H9 (cell line): ENCODE measurements around the gene SLC9A1. TPM values are rescaled to one million over a fixed set of nuclear protein-coding genes. Genes with fewer than 3 reads are reported as not detected.

ENCODE experiments used
- DNase-seq: peaks from one replicate; pipeline ENCODE4 v3.0.0-alpha.2; 2017
- H2AFZ ChIP-seq: one replicate; pipeline ENCODE4 v1.6.1; 2013; ENCODE audit warnings: mild to moderate bottlenecking, low read length, control low read depth, moderate library complexity
- H2AK5ac ChIP-seq: 2 replicates; pipeline ENCODE4 v1.6.1; 2013; ENCODE audit warnings: low read length, control low read depth, mixed read lengths; ENCODE audit not compliant: insufficient read length
- H2BK120ac ChIP-seq: one replicate; pipeline ENCODE4 v1.6.1; 2013; ENCODE audit warnings: low read depth, mild to moderate bottlenecking, low read length, control low read depth, inconsistent platforms; ENCODE audit not compliant: poor library complexity, severe bottlenecking
- H2BK12ac ChIP-seq: 2 replicates; pipeline ENCODE4 v1.6.1; 2013; ENCODE audit warnings: low read length, control low read depth, mixed read lengths, low read depth; ENCODE audit not compliant: insufficient read length
- H2BK15ac ChIP-seq: 2 replicates; pipeline ENCODE4 v1.6.1; 2013; ENCODE audit warnings: low read depth, low read length, control low read depth
- H2BK20ac ChIP-seq: one replicate; pipeline ENCODE4 v1.6.1; 2013; ENCODE audit warnings: low read depth, mild to moderate bottlenecking, low read length, control low read depth, inconsistent platforms; ENCODE audit not compliant: poor library complexity, severe bottlenecking
- H2BK5ac ChIP-seq: 2 replicates; pipeline ENCODE4 v1.6.1; 2013; ENCODE audit warnings: low read length, control low read depth, mixed read lengths; ENCODE audit not compliant: insufficient read length
- H3K14ac ChIP-seq: 2 replicates; pipeline ENCODE4 v1.6.1; 2013; ENCODE audit warnings: low read length, control low read depth; ENCODE audit not compliant: insufficient read depth
- H3K18ac ChIP-seq: 2 replicates; pipeline ENCODE4 v1.6.1; 2013; ENCODE audit warnings: low read depth, mild to moderate bottlenecking, mixed read lengths, low read length, control low read depth; ENCODE audit not compliant: insufficient read length
- H3K23ac ChIP-seq: 2 replicates; pipeline ENCODE4 v1.6.1; 2013; ENCODE audit warnings: low read length, control low read depth, mixed read lengths, low read depth; ENCODE audit not compliant: insufficient read length
- H3K23me2 ChIP-seq: 2 replicates; pipeline ENCODE4 v1.6.1; 2013; ENCODE audit warnings: low read depth, mild to moderate bottlenecking, mixed read lengths, low read length, control low read depth; ENCODE audit not compliant: insufficient read length, poor library complexity, severe bottlenecking
- H3K27ac ChIP-seq: 2 replicates; pipeline ENCODE4 v1.5.1; 2013; ENCODE audit warnings: low read length, control low read depth, mixed read lengths, low read depth; ENCODE audit not compliant: insufficient read length
- H3K27me3 ChIP-seq: 2 replicates; pipeline ENCODE4 v1.6.1; 2013; ENCODE audit warnings: low read length, control low read depth, inconsistent platforms; ENCODE audit not compliant: insufficient read depth
- H3K4ac ChIP-seq: 2 replicates; pipeline ENCODE4 v1.6.1; 2013; ENCODE audit warnings: low read depth, mild to moderate bottlenecking, control low read depth, inconsistent platforms, low read length, moderate library complexity
- H3K4me1 ChIP-seq: 2 replicates; pipeline ENCODE4 v1.6.1; 2013; ENCODE audit warnings: low read length, control low read depth, inconsistent platforms; ENCODE audit not compliant: insufficient read depth
- H3K4me2 ChIP-seq: 2 replicates; pipeline ENCODE4 v1.6.1; 2013; ENCODE audit warnings: low read length, control low read depth, mixed read lengths; ENCODE audit not compliant: insufficient read length, insufficient read depth
- H3K56ac ChIP-seq: 2 replicates; pipeline ENCODE4 v1.6.1; 2013; ENCODE audit warnings: low read depth, mild to moderate bottlenecking, mixed read lengths, low read length, control low read depth; ENCODE audit not compliant: insufficient read length
- H3K79me1 ChIP-seq: 2 replicates; pipeline ENCODE4 v1.6.1; 2013; ENCODE audit warnings: low read depth, mild to moderate bottlenecking, moderate library complexity, low read length, control low read depth, inconsistent platforms; ENCODE audit not compliant: insufficient read depth, poor library complexity, severe bottlenecking
- H3K79me2 ChIP-seq: 2 replicates; pipeline ENCODE4 v1.6.1; 2013; ENCODE audit warnings: low read length, control low read depth, inconsistent platforms; ENCODE audit not compliant: insufficient read depth
- H3K9ac ChIP-seq: 2 replicates; pipeline ENCODE4 v1.6.1; 2013; ENCODE audit warnings: low read length, control low read depth, mixed read lengths; ENCODE audit not compliant: insufficient read length; ENCODE audit errors: extremely low read depth
- H3K9me3 ChIP-seq: one replicate; pipeline ENCODE4 v1.6.1; 2013; ENCODE audit warnings: low read depth, low read length, inconsistent platforms; ENCODE audit not compliant: control insufficient read depth
- H3T11ph ChIP-seq: one replicate; pipeline ENCODE4 v1.6.1; 2013; ENCODE audit warnings: mild to moderate bottlenecking, low read length, control low read depth, inconsistent platforms
- H4K20me1 ChIP-seq: one replicate; pipeline ENCODE4 v1.6.1; 2013; ENCODE audit not compliant: control insufficient read depth, insufficient read length, insufficient read depth
- H4K5ac ChIP-seq: 2 replicates; pipeline ENCODE4 v1.6.1; 2013; ENCODE audit warnings: low read depth, mild to moderate bottlenecking, mixed read lengths, low read length, control low read depth; ENCODE audit not compliant: insufficient read length
- H4K8ac ChIP-seq: replicated peaks from 2 replicates; pipeline ENCODE4 v1.6.1; 2013; ENCODE audit warnings: low read length, control low read depth, mixed read lengths, low read depth; ENCODE audit not compliant: insufficient read length
- H4K91ac ChIP-seq: 2 replicates; pipeline ENCODE4 v1.6.1; 2013; ENCODE audit warnings: low read depth, mild to moderate bottlenecking, moderate library complexity, mixed read lengths, low read length, control low read depth; ENCODE audit not compliant: insufficient read length
- H3K27ac Mint-ChIP-seq, 3 experiments: 2 replicates in 2 of 3; 3 replicates in 1 of 3; pipeline ENCODE4 v1.8.0; 2020 to 2021; ENCODE audit warnings: mixed read lengths in 3 of 3, mild to moderate bottlenecking in 1 of 3, moderate library complexity in 1 of 3
- H3K27me3 Mint-ChIP-seq: 2 replicates; pipeline ENCODE4 v1.8.0; 2021; ENCODE audit warnings: low read depth, mild to moderate bottlenecking, moderate library complexity, mixed read lengths
- H3K36me3 Mint-ChIP-seq, 3 experiments: 2 replicates in 2 of 3; 3 replicates in 1 of 3; pipeline ENCODE4 v1.8.0; 2020 to 2021; ENCODE audit warnings: low read depth in 3 of 3, mixed read lengths in 3 of 3; ENCODE audit not compliant: insufficient read depth in 1 of 3
- H3K4me1 Mint-ChIP-seq, 2 experiments: 2 replicates each; pipeline ENCODE4 v1.8.0; 2020; ENCODE audit warnings: mixed read lengths in 2 of 2
- H3K4me3 Mint-ChIP-seq, 2 experiments: 2 replicates in 1 of 2; 3 replicates in 1 of 2; pipeline ENCODE4 v1.8.0; 2020 to 2021; ENCODE audit warnings: mild to moderate bottlenecking in 2 of 2, mixed read lengths in 2 of 2, moderate library complexity in 1 of 2
- H3K9me3 Mint-ChIP-seq, 2 experiments: 2 replicates in 1 of 2; 3 replicates in 1 of 2; pipeline ENCODE4 v1.8.0; 2020; ENCODE audit warnings: mild to moderate bottlenecking in 2 of 2, mixed read lengths in 2 of 2, moderate library complexity in 1 of 2
- CTCF ChIP-seq: fragments of 200-600 bp; sonication (generic); conservative IDR thresholded peaks from 3 replicates; pipeline ENCODE4 v1.8.0; 2021; ENCODE audit warnings: antibody characterized with exemption, mild to moderate bottlenecking
- whole genome bisulfite sequencing: extraction: QIAGEN DNeasy Blood & Tissue Kit; methylation state at CpG from one replicate; pipeline ENCODE4 v1.1.7; 2013; ENCODE audit warnings: missing lambda C conversion rate, low lambda C conversion rate, mixed read lengths; ENCODE audit not compliant: insufficient read length; ENCODE audit errors: extremely low coverage; 5-methylcytosine and 5-hydroxymethylcytosine counted together
- total RNA-seq: library from RNA; stranded (reverse); gene quantifications from 2 replicates; pipeline ENCODE4 v1.2.1, GENCODE V29; 2021

The SLC9A1 gene
- total RNA-seq, 1 experiment from 2014 or later, result 20.8 TPM

GRCh38 chr1:27095576-27095975, 59.3 kb downstream of the SLC9A1 start:
- no peak overlapping the region for H2BK5ac ChIP-seq
- Mint-ChIP-seq H3K36me3 (no peaks in the 10 kb centered on the region), H3K27ac (no peak overlapping the region), H3K27me3 (no peaks in the 10 kb centered on the region; the same call in 1 of the 2 replicates), H3K4me3 (no peak overlapping the region), H3K9me3 (no peaks in the 10 kb centered on the region; a peak in 1 of 5 replicates), H3K4me1 (peaks cover 20% of the 10 kb centered on the region in 2 experiments)
- H3K9me3 ChIP-seq, result no peaks in the 10 kb centered on the region
- no peaks in the 10 kb centered on the region for H4K20me1 ChIP-seq
- H4K8ac ChIP-seq, result no peak overlapping the region
- no peak overlapping the region for H2AFZ ChIP-seq
- no peak overlapping the region for H3K9ac ChIP-seq
- H2BK12ac ChIP-seq, result no peak overlapping the region
- no peak overlapping the region for H2BK20ac ChIP-seq
- no peaks in the 10 kb centered on the region for H3K4me1 ChIP-seq
- no CpG with 5 or more reads among the region's 2 CpGs for WGBS
- H2AK5ac ChIP-seq, result no peak overlapping the region
- H3K23me2 ChIP-seq, result no peaks in the 10 kb centered on the region
- no peaks in the 10 kb centered on the region for H3K27me3 ChIP-seq
- H3K4me2 ChIP-seq, result no peak overlapping the region
- DNase-seq, result no peak
- no peak overlapping the region for H2BK15ac ChIP-seq
- H3K4ac ChIP-seq, result no peak overlapping the region
- H3K18ac ChIP-seq, result no peak overlapping the region
- H3K79me1 ChIP-seq, result no peaks in the 10 kb centered on the region
- no peak overlapping the region for H3K56ac ChIP-seq
- TF ChIP-seq CTCF, result no peak
- H3K27ac ChIP-seq, result no peak overlapping the region
- no peak overlapping the region for H4K91ac ChIP-seq
- no peak overlapping the region for H3K14ac ChIP-seq
- no peak overlapping the region for H3T11ph ChIP-seq
- no peak overlapping the region for H2BK120ac ChIP-seq
- no peak overlapping the region for H3K23ac ChIP-seq
- H3K79me2 ChIP-seq, result no peaks in the 10 kb centered on the region
- H4K5ac ChIP-seq, result no peak overlapping the region
